ENCODE measurements around the gene CEP78. TPM values are rescaled to one million over a fixed set of nuclear protein-coding genes. Genes with fewer than 3 reads are reported as not detected.

CEP78 gene
- total RNA-seq, 4 donors from 2014 or later, result 5.7 to 10.3 (median 9.9) TPM

- TF ChIP-seq, protein P1, sequence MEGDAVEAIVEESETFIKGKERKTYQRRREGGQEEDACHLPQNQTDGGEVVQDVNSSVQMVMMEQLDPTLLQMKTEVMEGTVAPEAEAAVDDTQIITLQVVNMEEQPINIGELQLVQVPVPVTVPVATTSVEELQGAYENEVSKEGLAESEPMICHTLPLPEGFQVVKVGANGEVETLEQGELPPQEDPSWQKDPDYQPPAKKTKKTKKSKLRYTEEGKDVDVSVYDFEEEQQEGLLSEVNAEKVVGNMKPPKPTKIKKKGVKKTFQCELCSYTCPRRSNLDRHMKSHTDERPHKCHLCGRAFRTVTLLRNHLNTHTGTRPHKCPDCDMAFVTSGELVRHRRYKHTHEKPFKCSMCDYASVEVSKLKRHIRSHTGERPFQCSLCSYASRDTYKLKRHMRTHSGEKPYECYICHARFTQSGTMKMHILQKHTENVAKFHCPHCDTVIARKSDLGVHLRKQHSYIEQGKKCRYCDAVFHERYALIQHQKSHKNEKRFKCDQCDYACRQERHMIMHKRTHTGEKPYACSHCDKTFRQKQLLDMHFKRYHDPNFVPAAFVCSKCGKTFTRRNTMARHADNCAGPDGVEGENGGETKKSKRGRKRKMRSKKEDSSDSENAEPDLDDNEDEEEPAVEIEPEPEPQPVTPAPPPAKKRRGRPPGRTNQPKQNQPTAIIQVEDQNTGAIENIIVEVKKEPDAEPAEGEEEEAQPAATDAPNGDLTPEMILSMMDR (IDR thresholded peaks at IDR 0.05; ENCODE audit: low read depth), result no peak
Measured at GRCh38 chr9:78272307-78272706, 36.4 kb downstream of the CEP78 start.

GRCh38 chr9:78273761-78274160 lies 37.9 kb downstream of the CEP78 start:
- TF ChIP-seq, protein P1 (IDR thresholded peaks at IDR 0.05; ENCODE audit: low read depth), result no peak

GRCh38 chr9:78278177-78278777 lies 42.4 kb downstream of the CEP78 start:
- TF ChIP-seq, protein P1 (IDR thresholded peaks at IDR 0.05; ENCODE audit: low read depth), result no peak

- TF ChIP-seq, protein P1 (IDR thresholded peaks at IDR 0.05; ENCODE audit: low read depth), result no peak
Measured at GRCh38 chr9:78278801-78279200, 42.9 kb downstream of the CEP78 start.

GRCh38 chr9:78280982-78281668 lies 45.2 kb downstream of the CEP78 start:
- TF ChIP-seq, protein P1 (IDR thresholded peaks at IDR 0.05; ENCODE audit: low read depth), result no peak

DNA sequence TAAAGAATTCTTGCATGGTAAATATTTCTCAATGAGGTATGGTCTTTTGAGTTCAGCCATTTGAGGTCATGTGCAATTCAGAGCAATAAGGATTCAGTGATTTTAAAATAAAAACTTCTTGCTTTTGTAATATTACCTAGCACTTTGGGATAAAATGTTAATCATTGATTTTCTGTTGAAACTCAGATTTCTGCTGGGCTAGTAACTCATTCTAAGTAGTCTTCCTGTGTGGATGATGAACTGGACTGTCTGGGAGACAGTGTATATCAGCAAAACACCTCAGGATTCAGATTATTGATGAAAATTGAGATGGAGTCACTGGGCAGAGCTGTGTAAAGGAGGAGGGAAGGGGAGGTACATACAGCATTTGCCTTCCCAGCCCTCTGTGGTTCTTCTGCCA lies 50.2 kb downstream of the CEP78 start:
- TF ChIP-seq, protein P1 (IDR thresholded peaks at IDR 0.05; ENCODE audit: low read depth), result no peak

DNA sequence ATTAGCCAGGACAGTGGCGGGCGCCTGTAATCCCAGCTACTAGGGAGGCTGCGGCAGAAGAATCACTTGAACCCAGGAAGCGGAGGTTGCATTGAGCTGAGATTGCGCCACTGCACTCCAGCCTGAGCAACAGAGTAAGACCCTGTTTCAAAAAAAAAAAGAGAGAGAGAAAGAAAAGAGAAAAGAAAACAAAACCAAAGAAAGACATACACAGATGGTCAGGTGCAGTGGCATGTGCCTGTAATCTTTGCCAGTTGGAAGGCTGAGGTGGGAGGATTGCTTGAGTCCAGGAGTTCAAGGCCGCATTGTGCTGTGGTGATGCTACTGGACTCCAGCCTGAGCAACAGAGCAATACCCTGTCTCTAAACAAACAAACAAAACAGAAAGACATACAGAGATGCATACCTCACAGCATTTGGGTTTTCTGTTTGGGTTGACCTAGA lies 51.1 kb downstream of the CEP78 start:
- TF ChIP-seq, protein P1 (IDR thresholded peaks at IDR 0.05; ENCODE audit: low read depth), result no peak

Measured in subcutaneous adipose tissue (tissue), 4 donors.